Measurements from ENCODE around the gene ANKRD44.
"Not testable (repeated sequence)": the region's sequence is repeated elsewhere in the genome, so short reads cannot be mapped to it uniquely, and the experiment has no call there.

ANKRD44 gene

DNA sequence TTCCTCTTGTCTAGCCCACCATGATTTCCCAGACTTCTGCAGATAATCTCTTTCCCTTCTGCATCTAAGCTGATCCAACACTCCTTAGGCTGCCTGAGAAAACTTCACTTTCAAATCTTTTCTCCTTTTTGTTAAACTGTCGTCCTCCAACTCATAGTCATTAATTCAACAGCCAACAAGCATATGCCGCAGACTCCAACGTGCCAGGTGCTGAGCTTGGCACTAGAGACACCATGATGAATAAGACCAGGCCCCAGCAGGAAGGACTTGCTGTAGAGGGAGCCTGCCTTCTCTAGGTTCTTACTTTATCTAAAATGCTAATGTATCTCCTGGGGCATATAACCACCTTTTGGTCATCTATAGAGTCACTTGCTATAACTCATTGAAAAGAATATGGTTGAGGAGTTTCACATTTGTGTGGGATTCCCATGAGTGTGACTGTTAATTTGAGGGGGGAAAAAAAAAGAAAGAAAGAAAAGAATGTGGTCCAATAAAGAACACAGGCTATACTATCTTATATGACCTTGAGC, 51.0 kb downstream of the ANKRD44 start:
- DNase-seq (ENCODE audit: low read depth, low spot score), result no peak

DNA sequence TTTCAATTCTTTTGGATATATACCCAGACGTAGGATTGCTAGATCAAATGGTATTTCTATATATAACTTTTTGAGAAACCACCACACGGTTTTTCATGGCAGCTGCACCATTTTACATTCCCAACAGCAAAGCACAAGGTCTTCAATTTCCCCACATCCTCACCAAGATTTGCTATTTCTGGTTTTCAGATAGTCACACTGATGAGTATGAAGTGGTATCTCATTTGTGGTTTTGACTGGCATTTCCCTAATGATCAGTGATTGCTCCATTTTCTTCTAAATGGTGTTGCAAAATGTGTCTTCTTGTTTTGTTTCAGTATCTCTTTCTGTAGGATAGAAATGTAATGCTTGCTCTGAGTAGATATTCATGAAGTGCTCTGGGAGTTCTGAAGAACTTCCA, 52.0 kb downstream of the ANKRD44 start:
- no peak for DNase-seq (ENCODE audit: low read depth, low spot score)

DNA sequence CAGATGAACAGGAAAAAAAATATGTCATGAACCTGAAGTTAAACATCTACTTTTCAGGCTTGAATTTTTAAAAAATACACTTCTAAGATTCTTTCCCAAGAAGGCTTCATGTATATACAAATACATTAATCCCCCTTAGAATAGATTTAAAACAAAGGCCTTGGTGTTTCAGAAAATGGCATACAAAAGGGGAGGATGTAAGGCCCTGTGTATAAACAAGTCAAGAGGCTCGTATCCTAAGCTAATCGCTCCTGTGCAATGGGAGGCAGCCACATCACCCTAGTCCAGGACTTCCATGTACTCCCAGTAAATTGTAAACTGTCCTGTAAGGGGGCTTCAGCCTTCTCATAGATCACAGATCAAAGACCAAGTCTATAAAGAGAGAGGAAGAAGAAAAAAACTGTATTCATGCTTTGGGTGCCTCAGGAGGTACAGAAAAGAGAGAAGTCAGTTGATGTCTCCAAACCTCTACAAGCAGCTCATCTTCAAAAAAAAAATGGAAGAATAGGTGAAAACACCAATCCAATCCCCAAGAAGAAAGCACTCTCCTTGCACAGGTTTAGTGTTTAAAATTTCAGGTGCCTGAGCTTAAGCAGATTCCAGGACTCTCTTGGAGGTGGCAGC, 53.9 kb downstream of the ANKRD44 start:
- DNase-seq (ENCODE audit: low read depth, low spot score), result no peak

DNA sequence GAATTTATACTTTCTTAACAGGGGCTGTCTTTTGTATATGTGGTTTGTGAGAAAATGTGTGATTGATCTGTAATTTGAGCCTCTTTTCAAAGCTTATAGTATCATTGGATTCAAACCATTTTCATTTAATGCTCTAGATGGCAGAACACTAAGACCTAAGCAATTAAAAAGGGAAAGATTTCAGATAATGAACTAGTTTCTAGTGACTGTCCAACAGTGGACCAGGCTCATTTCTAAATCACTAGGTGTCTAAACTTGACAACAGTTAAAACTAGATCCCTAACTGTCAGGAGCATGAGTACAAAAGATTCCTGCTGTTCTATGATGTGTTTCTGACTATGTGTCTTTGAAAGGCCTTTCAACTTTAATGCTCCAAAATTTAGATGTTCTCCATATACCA, 54.6 kb downstream of the ANKRD44 start:
- no peak for DNase-seq (ENCODE audit: low read depth, low spot score)

DNA sequence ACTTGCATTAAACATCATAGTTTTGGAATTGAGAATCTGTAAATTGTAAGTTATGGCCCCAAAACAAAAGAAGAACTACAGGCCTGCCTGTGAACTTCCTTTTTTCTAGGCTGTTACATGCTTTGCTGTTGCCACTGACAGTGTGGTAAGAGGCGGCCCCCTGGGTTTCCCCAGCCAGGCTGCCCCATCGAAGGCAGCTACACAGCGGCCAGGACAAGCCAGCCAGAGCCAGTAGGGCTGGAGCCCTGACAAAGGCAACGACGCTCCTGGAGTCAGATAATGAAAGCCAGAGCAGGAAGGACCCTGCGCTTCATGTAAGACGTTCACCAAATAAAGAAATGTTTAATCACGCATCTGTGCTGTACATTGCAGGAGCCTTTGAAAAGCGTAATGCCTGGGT, 55.0 kb downstream of the ANKRD44 start:
- peak; percentile 26 for DNase-seq (ENCODE audit: low read depth, low spot score)

DNA sequence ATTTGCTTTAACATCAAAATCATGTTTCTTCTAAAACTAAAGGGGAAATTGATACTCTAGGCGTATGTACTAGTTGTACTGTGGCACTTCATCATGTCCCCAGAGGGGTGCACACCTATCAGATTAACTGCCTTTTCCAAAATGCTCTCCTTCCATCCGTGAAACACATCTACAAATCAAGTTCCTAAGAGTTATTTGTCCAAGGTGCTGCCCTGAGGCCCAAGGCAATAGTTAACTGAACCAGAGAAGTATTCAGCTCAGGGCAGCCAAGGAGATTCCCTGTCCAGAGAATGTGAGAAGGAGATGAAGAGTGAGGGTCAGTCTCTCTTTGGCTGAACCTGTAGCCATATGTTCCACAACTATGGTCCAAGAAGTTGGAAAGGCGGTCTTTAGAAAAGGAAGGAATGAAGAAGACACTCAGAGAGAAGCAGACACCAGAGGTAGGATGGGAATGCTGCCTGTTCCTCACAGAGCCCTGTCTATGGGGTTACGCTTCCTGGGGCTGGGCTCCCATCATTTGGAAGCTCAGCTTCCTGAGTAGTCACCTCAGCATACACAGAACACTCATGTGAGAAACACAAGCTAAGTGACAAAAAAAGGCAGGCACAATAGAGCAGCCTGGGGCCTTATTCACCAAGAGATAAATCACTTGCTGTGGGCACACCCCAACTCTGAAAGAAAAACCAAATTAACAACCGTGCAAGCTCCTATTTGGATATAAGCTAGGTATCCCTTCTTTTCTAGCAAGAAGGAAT, 55.6 kb downstream of the ANKRD44 start:
- DNase-seq (ENCODE audit: low read depth, low spot score), result no peak

DNA sequence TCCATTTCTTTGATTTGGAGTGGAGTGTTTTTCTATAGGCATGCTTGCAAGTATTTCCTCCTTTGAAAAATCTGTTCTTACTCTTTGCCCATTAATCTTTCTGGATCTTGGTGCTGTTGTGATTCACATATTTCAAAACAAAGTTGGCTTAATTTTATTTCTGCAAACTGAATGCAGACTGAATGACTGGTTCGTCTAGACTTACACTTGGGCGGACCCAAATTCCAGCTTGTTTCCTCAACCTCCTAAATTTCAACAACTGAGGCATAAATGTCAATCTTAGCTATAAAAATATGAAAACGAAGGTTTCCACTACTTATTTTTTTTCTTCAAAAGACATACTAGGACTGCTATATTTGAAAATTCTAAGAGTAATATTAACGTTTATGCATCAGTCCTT, 59.0 kb downstream of the ANKRD44 start:
- no peak for DNase-seq (ENCODE audit: low read depth, low spot score)

DNA sequence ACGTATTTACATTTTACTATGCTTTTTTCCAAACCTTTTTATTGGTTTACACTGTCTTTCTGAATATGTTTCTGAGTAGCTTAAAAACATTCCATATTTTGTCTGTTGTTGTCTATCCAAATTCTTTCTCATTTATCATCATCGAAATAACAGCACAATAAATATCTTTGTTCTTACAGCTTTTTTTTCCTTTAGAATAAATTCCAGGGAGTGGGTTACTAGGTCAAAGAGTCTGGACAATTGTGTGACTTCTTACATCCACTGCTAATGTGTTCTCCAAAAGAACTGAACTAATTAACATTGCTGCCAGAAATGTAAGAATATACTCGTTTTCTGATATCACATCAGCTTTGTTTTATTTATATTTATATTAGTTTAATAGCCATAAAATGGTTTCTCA, 59.4 kb downstream of the ANKRD44 start:
- no peak for DNase-seq (ENCODE audit: low read depth, low spot score)

DNA sequence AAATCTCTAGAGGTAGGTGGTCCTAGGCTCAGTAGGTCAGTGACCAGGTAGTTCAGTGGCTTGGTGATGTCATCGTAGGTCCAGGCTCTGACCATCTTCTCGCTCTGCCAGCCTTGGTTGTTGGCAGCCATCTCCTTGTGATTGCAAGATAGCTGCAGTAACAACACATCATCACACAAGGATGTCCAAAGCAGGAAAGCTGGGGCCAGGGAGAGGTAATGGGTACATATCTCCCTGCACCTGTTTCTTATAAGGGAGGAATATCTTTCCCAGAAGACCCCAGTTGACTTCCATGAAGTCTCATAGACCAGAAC, 60.5 kb downstream of the ANKRD44 start:
- DNase-seq (ENCODE audit: low read depth, low spot score), result no peak

DNA sequence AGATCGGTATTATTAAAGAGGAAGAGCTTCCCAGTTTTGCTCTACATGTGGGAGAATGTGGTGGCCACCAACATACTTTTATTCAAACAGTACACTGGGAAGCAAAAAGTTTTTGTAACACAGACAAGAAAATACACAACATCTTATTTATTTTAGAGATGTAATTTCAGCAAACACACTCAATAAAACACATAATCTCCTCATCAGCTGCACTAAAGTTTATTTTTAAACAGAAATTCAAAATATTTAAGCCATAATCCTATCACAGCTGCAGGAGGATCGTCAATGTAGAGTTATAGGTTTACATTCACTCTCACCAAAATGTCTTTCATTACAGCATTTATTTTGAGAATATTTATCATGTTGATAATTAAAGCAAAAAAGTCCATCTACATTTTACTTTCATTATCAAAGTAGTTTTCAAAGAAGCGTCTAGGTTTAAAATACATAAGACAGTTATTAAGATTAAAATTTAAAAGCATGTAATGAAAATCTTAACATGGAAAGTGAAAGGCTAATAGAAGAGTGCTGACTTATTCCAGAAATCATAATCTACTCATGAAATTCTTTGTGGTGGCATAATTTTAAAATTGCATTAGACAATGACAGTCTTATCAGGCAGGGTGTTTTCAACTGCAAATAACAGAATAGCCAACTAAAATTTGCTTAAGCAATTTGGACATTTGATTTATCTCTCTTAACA, 61.0 kb downstream of the ANKRD44 start:
- no peak for DNase-seq (ENCODE audit: low read depth, low spot score)

DNA sequence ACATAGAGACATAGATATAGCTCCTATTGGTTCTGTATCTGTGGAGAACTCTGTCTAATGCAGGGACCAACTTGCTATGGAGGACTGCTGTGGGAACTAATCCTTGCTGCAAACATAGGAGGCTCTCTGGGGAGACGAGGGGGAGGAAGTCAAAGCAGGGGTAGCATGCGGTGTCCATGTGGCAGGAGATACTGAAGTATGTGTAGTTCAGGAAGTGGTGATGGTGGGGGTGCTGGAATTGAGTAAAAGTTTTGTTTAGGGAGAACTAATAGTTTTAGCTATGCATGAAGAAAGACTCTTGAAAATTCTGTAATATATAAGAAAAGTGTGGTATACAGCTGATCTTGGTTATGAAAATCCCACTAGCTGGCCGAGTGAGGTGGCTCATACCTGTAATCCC, 62.0 kb downstream of the ANKRD44 start:
- DNase-seq (ENCODE audit: low read depth, low spot score), result no peak

DNA sequence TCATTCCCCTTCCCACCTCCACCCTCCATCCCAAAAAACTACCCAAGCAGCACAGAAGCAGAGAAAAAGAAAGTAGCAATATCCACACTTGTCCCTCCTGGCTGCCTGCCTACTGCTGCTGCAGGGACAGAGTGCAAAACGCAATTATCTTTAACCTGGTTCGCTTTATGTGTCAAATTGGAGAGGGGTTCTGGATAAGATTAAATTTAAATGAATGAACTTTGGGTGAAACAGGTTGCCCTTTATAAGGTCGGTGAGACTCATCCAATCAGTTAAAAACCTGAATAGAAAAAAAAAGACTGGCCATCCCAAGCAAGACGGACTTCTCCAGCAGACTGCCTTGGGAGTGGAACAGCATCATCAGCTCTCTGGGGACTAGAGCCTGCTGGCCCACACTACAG, 62.6 kb downstream of the ANKRD44 start:
- no peak for DNase-seq (ENCODE audit: low read depth, low spot score)

DNA sequence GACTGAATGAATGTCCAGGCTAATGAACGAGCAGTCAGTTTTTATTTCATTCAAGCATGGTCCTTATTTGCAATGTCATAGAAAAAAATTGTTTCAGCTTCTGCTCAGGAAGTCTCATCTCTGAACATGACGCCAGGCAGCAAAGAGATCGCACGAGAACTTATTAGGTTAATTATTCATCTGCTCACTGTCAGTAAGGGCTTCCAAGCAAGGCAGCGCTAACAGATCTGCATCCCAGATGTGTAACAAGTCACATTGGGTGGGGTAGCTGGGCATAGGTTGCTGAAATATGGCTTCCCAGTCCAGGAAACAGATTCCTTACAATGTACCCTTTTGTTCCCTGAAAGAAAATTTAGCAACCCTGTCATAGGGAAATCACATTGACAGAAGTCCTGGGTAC, 63.5 kb downstream of the ANKRD44 start:
- no peak for DNase-seq (ENCODE audit: low read depth, low spot score)

DNA sequence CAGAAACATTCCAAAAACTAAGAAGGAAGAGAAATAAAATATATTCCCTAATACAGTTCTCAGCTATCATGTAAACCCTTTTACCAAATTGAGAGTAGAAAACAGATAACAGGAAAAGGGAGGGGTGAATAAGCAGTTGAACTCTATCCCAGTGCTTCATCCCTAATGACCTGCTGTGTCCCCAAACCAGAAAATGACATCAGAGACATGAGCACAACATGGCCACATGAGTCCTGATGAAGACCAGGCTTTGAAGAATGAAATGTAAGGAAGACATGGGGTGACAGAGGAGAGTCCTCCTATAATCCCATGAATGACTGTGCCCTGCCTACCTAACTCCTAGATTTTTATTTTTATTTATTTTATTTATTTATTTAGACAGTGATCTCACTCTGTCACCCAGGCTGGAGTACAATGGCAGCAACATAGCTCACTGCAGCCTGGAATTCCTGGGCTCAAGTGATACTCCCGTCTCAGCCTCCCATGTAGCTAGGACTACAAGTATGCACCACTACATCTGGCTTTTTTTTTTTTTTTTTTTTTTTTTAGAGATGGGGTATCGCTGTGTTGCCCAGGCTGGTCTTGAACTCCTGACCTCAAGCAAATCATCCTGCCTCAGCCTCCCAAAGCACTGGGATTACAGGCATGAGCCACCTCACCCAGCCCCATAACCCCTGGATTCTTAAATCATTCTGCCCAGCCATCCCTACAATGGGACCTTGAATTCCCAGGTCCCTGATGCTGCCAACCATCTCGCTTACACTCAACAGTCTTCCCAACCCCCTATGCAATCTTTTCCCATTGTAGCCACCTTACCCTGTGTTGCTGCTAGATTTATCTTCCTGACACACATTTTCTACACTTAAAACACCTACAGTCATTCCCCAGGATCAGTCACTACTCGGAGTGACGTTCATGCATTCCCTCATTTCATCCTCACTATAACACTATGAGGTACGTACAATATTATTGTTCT, 64.5 kb downstream of the ANKRD44 start:
- no peak for DNase-seq (ENCODE audit: low read depth, low spot score)

DNA sequence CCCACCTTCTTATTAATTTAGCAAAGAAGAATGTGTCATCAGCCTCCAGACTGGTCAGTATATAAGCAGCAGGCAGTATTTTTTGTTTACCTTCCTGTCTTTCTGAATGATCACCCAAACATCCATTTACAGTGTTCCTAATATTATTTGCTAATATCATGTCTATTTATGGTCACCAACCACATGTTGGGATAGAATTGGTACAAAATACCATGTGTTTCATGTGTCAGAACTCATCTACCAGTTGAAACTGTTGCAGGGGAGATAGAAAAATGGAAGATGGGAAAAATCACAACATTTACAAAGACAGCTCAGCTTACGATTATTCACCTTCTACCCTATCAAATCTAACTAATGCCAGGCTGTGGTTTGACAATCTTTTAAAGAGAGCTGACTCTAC, 66.2 kb downstream of the ANKRD44 start:
- no peak for DNase-seq (ENCODE audit: low read depth, low spot score)

DNA sequence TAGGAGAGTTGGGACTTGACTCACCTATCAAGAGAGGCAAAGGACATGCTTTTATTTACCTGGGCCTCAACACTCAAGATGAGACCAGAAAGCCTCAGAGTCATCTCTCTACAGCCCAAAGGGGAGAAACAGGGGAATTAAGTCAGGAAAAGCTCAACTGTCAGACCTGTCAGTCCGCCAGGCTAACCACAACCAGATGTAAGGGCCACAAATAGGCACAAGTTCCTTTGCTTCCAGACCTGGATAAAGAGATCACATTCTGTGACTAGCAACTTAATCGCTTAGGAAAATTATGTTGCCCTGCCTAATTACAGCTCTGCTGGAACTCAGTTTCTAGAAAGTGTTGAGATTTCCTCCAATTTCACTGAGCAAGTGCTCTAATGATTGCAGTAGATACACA, 67.9 kb downstream of the ANKRD44 start:
- DNase-seq (ENCODE audit: low read depth, low spot score), result no peak

DNA sequence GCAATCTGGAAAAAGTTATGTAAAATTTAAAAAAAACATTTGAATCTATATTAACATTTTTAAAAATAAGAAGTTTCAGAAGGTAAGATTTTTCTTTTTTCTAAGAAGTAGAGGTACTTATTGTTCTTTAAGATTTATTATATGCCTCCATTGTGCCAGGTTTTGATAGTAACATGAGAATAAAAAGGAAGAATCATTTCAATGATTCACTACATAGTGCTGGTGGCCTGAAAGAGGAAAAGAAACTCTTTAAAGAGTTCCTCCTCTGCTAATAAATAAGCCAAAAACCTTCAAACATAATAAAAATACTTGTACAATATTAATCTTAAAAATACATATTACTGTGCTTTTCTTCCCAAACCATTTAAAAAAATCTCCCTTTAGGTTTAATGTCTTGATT, 69.0 kb downstream of the ANKRD44 start:
- DNase-seq (ENCODE audit: low read depth, low spot score), result no peak

DNA sequence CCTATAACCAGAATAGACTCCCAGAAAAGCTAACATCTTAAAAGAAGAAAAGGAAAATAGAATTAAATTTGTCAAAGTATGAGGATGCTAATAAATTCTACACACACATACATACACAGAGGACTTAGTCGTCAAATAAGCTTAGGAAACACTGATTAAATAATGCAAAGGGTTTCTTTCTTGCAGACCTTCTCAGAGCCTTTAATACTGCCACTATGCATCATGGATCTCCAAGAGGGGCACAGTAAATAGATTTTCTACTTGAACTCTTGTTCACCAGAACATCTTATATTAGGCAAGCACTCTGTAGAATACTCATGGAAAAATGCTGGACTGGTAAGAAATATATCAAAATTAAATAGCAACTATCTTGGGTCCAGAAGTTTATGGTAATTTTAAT, 69.4 kb downstream of the ANKRD44 start:
- no peak for DNase-seq (ENCODE audit: low read depth, low spot score)

DNA sequence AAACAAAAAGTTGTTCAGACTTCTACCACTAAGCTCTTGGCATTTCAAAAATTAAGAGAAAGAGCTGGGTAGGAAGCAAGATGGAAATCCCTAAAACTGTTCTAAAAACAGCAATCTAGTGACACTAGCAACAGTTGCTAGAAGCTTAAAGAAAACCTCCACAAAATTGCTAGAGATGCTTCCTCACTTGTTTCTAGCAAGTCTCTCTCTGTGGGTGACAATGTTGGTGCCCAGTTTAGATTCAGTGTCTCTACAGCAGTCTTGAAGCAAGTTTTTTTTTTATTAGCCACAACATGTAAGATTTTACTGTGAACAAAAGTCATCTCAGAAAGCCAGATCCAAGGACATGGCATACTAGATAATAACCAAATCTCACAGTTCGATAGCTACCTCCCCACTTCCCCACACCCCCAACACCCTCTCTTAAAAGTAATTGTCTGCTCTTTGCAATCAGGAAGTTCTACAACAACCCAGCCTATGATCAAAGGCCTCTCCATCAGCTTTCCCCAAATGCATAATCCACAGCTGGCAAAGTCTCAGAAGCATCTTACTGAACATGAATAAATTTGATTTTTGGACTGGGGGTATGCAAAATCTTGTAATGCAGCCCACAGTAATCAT, 70.0 kb downstream of the ANKRD44 start:
- DNase-seq (ENCODE audit: low read depth, low spot score), result no peak

DNA sequence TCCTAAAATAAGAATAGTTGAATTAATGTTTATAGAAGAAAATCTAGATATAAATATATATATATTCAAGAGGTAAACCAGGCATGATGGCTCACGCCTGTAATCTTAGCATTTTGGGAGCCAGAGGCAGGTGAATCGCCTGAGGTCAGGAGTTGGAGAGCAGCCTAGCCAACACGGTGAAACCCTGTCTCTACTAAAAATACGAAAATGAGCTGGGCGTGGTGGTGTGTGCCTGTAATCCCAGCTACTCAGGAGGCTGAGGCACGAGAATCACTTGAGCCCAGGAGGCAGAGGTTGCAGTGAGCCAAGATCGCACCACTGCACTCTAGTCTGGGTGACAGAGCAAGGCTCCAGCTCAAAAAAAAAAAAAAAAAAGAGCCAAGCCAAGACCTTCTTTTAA, 70.6 kb downstream of the ANKRD44 start:
- not testable (repeated sequence) for DNase-seq (ENCODE audit: low read depth, low spot score)

DNA sequence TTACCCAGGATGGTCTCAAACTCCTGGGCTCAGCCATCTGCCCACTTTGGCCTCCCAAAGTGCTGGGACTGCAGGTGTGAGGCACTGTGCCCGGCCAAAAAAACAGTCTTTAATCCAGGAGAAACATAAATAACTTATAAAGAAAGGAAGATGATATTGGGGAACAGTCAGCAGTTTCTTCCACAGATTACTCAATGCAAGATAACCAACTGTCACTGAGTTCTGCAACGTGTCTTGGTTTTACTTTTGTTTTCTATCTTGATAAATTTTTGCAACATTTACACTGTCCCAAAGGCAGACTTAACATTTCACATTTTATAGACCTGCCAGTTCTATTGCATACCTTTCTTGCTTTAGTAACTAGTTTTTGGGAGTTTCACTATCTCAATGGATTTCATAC, 71.1 kb downstream of the ANKRD44 start:
- DNase-seq (ENCODE audit: low read depth, low spot score), result no peak
